SK-N-MC (cell line): ENCODE measurements around the gene FCHSD2.
"Not testable (repeated sequence)": the region's sequence is repeated elsewhere in the genome, so short reads cannot be mapped to it uniquely, and the experiment has no call there.

Experiments used
- DNase-seq: peaks from one replicate; pipeline ENCODE4 v3.0.0-alpha.2; 2011; ENCODE audit warnings: low read depth, low spot score
- H3K27ac ChIP-seq: fragments of 200-600 bp; sonication (generic); 2 replicates; pipeline ENCODE4 v1.5.1; 2016; ENCODE audit warnings: mixed run types
- H3K36me3 ChIP-seq: fragments of 200-600 bp; sonication (generic); 2 replicates; pipeline ENCODE4 v1.6.1; 2017; ENCODE audit warnings: antibody characterized with exemption, low read length, mixed read lengths; ENCODE audit not compliant: insufficient read depth
- H3K4me3 ChIP-seq: fragments of 200-600 bp; sonication (generic); 2 replicates; pipeline ENCODE4 v1.5.1; 2016
- H3K9ac ChIP-seq: fragments of 200-600 bp; sonication (generic); 2 replicates; pipeline ENCODE4 v1.8.0; 2017; ENCODE audit warnings: mixed run types, mixed read lengths; ENCODE audit not compliant: insufficient read length
- H3K9me3 ChIP-seq: fragments of 200-600 bp; sonication (generic); 2 replicates; pipeline ENCODE4 v1.6.1; 2017; ENCODE audit warnings: low read depth, mild to moderate bottlenecking, antibody characterized with exemption, low read length, moderate library complexity, mixed read lengths
- EZH2 ChIP-seq: fragments of 200-600 bp; sonication (generic); IDR thresholded peaks from one replicate; pipeline ENCODE4 v1.6.1; 2017; ENCODE audit warnings: antibody characterized with exemption
- FOXP2 ChIP-seq: optimal IDR thresholded peaks from 2 replicates; pipeline ENCODE3; 2011; ENCODE audit warnings: mild to moderate bottlenecking, moderate library complexity; ENCODE audit not compliant: insufficient read depth; ENCODE audit errors: extremely low read length, control extremely low read depth
- POLR2AphosphoS5 ChIP-seq: IDR thresholded peaks from 2 replicates; pipeline ENCODE4 v1.6.1; 2012; ENCODE audit warnings: mild to moderate bottlenecking, low read depth, low read length, borderline replicate concordance

FCHSD2 gene

GRCh38 chr11:73034777-73035176 lies 107.3 kb downstream of the FCHSD2 start:
- Histone ChIP-seq H3K4me3 (no peak overlapping the region), H3K9ac (no peak overlapping the region), H3K27ac (no peak overlapping the region), H3K36me3 (peaks cover 9% of the 10 kb centered on the region), H3K9me3 (no peaks in the 10 kb centered on the region)
- DNase-seq: no peak
- TF ChIP-seq FOXP2 (no peak), POLR2AphosphoS5 (no peak), EZH2 (no peak)

GRCh38 chr11:73034331-73034730 lies 107.8 kb downstream of the FCHSD2 start:
- H3K4me3 ChIP-seq: no peak overlapping the region
- no peak for DNase-seq
- no peak overlapping the region for H3K9ac ChIP-seq
- no peak for TF ChIP-seq POLR2AphosphoS5
- no peak for TF ChIP-seq EZH2
- TF ChIP-seq FOXP2: no peak
- no peak overlapping the region for H3K27ac ChIP-seq
- H3K9me3 ChIP-seq: no peaks in the 10 kb centered on the region
- peaks cover 9% of the 10 kb centered on the region for H3K36me3 ChIP-seq

- Histone ChIP-seq H3K9me3 (no peaks in the 10 kb centered on the region), H3K9ac (no peak overlapping the region), H3K27ac (no peak overlapping the region), H3K36me3 (peaks cover 21% of the 10 kb centered on the region), H3K4me3 (no peak overlapping the region)
- TF ChIP-seq FOXP2 (no peak), EZH2 (no peak), POLR2AphosphoS5 (no peak)
- no peak for DNase-seq
Observed at GRCh38 chr11:73030130-73030529, 112.0 kb downstream of the FCHSD2 start.

- Histone ChIP-seq H3K9me3 (no peaks in the 10 kb centered on the region), H3K27ac (no peak overlapping the region), H3K9ac (no peak overlapping the region), H3K4me3 (no peak overlapping the region), H3K36me3 (peaks cover 20% of the 10 kb centered on the region)
- TF ChIP-seq FOXP2 (no peak), POLR2AphosphoS5 (no peak), EZH2 (no peak)
- no peak for DNase-seq
Observed at GRCh38 chr11:73029403-73029802, 112.7 kb downstream of the FCHSD2 start.

- Histone ChIP-seq H3K27ac (no peak overlapping the region), H3K9ac (no peak overlapping the region), H3K36me3 (peaks cover 20% of the 10 kb centered on the region), H3K9me3 (no peaks in the 10 kb centered on the region), H3K4me3 (no peak overlapping the region)
- TF ChIP-seq FOXP2 (no peak), POLR2AphosphoS5 (no peak), EZH2 (no peak)
- no peak for DNase-seq
Observed at GRCh38 chr11:73028611-73029010, 113.5 kb downstream of the FCHSD2 start.

- not testable (repeated sequence) for H3K27ac ChIP-seq, H3K9me3 ChIP-seq, H3K4me3 ChIP-seq, H3K9ac ChIP-seq, DNase-seq
- H3K36me3 ChIP-seq: peaks cover 20% of the 10 kb centered on the region
Observed at GRCh38 chr11:73027840-73028239, 114.3 kb downstream of the FCHSD2 start.

- Histone ChIP-seq H3K9me3 (no peaks in the 10 kb centered on the region), H3K9ac (no peak overlapping the region), H3K27ac (no peak overlapping the region), H3K36me3 (peaks cover 14% of the 10 kb centered on the region), H3K4me3 (no peak overlapping the region)
- no peak for DNase-seq
- TF ChIP-seq FOXP2 (no peak), EZH2 (no peak), POLR2AphosphoS5 (no peak)
Observed at GRCh38 chr11:73024639-73025038, 117.5 kb downstream of the FCHSD2 start.

- Histone ChIP-seq H3K9ac (no peak overlapping the region), H3K36me3 (0 out of 2 replicates have a peak, but pooled peaks cover 3% of the 10 kb centered on the region), H3K9me3 (no peaks in the 10 kb centered on the region), H3K4me3 (no peak overlapping the region), H3K27ac (no peak overlapping the region)
- TF ChIP-seq FOXP2 (no peak), POLR2AphosphoS5 (no peak), EZH2 (no peak)
- DNase-seq: no peak
Observed at GRCh38 chr11:73019996-73020395, 122.1 kb downstream of the FCHSD2 start.

- Histone ChIP-seq H3K9ac (no peak overlapping the region), H3K27ac (no peak overlapping the region), H3K9me3 (no peaks in the 10 kb centered on the region), H3K36me3 (0 out of 2 replicates have a peak, but pooled peaks cover 3% of the 10 kb centered on the region), H3K4me3 (no peak overlapping the region)
- DNase-seq: no peak
- TF ChIP-seq EZH2 (no peak), POLR2AphosphoS5 (no peak), FOXP2 (no peak)
Observed at GRCh38 chr11:73019449-73019848, 122.7 kb downstream of the FCHSD2 start.
